H1 (cell line): Measurements from ENCODE around the gene ESRP2. TPM values are rescaled to one million over a fixed set of nuclear protein-coding genes. Genes with fewer than 3 reads are reported as not detected.

Experiments
- CTCF ChIA-PET: fragments of 300-600 bp; sonication (Branson Sonifier 250); formaldehyde crosslinking; loops from one replicate; lab custom pipeline; 2021; ENCODE audit not compliant: partially characterized antibody; lab: Charles Lee
- POLR2A ChIA-PET: fragments of 300-600 bp; sonication (Branson Sonifier 250); formaldehyde crosslinking; loops from one replicate; lab custom pipeline; 2021; ENCODE audit warnings: inconsistent platforms; ENCODE audit not compliant: partially characterized antibody; lab: Charles Lee
- DNase-seq, 2 experiments: peaks; one replicate each; pipeline versions ENCODE4 v3.0.0 to v3.0.0-alpha.2; 2010 to 2022; ENCODE audit warnings: low spot score in 2 of 2, low read depth in 1 of 2, mixed read lengths in 1 of 2
- FAIRE-seq: peaks from 2 replicates; lab custom pipeline; 2011; peaks lifted over from hg19 to GRCh38; lab: Jason Lieb, UNC
- H2AFZ ChIP-seq: 2 replicates; pipeline ENCODE4 v1.8.1; 2012; ENCODE audit warnings: low read length, inconsistent platforms
- H2AK5ac ChIP-seq: 2 replicates; pipeline ENCODE4 v1.6.1; 2013; ENCODE audit warnings: low read depth, low read length
- H2BK120ac ChIP-seq: replicated peaks from 2 replicates; pipeline ENCODE3; 2013; ENCODE audit warnings: low read depth, low read length, inconsistent platforms
- H2BK12ac ChIP-seq: 2 replicates; pipeline ENCODE4 v1.6.1; 2013; ENCODE audit warnings: low read depth, low read length
- H2BK15ac ChIP-seq: 2 replicates; pipeline ENCODE4 v1.6.1; 2013; ENCODE audit warnings: low read length
- H2BK20ac ChIP-seq: 2 replicates; pipeline ENCODE4 v1.6.1; 2013; ENCODE audit warnings: low read length
- H2BK5ac ChIP-seq: 2 replicates; pipeline ENCODE4 v1.6.1; 2013; ENCODE audit warnings: low read depth, low read length
- H3K14ac ChIP-seq: 2 replicates; pipeline ENCODE4 v1.6.1; 2013; ENCODE audit warnings: inconsistent platforms; ENCODE audit not compliant: insufficient read length
- H3K18ac ChIP-seq: 2 replicates; pipeline ENCODE4 v1.6.1; 2013; ENCODE audit warnings: low read length; ENCODE audit errors: extremely low read depth
- H3K23ac ChIP-seq: 2 replicates; pipeline ENCODE4 v1.6.1; 2013; ENCODE audit warnings: inconsistent platforms; ENCODE audit not compliant: insufficient read length
- H3K23me2 ChIP-seq: 2 replicates; pipeline ENCODE4 v1.6.1; 2013; ENCODE audit warnings: low read depth, low read length
- H3K27ac ChIP-seq: 2 replicates; pipeline ENCODE4 v1.6.1; 2011; ENCODE audit warnings: low read depth, low read length, inconsistent platforms
- H3K27me3 ChIP-seq, 4 experiments: replicated peaks in 1 of 4; 1 replicate in 1 of 4; 2 replicates in 3 of 4; pipeline versions ENCODE4 v1.6.1 to v1.8.1; 2011 to 2013; ENCODE audit warnings: low read length in 3 of 4, mild to moderate bottlenecking in 3 of 4, inconsistent platforms in 2 of 4, mixed read lengths in 2 of 4, moderate library complexity in 1 of 4; ENCODE audit not compliant: control insufficient read depth in 3 of 4, insufficient read depth in 3 of 4; ENCODE audit errors: extremely low read depth in 1 of 4
- H3K36me3 ChIP-seq, 4 experiments: 2 replicates each; pipeline versions ENCODE4 v1.6.1 to v1.8.1; 2011 to 2013; ENCODE audit warnings: mild to moderate bottlenecking in 4 of 4, low read length in 3 of 4, moderate library complexity in 2 of 4, control low read depth in 1 of 4, inconsistent platforms in 1 of 4; ENCODE audit not compliant: insufficient read depth in 4 of 4, control insufficient read depth in 2 of 4
- H3K4ac ChIP-seq: replicated peaks from 2 replicates; pipeline ENCODE3; 2013; ENCODE audit warnings: low read length, low read depth, mixed read lengths, inconsistent platforms; ENCODE audit not compliant: insufficient read length
- H3K4me1 ChIP-seq, 4 experiments: replicated peaks in 1 of 4; 1 replicate in 1 of 4; 2 replicates in 3 of 4; pipeline versions ENCODE4 v1.6.1 to v1.8.1; 2011 to 2013; ENCODE audit warnings: low read length in 3 of 4, inconsistent platforms in 2 of 4, mixed read lengths in 1 of 4; ENCODE audit not compliant: insufficient read depth in 4 of 4, control insufficient read depth in 3 of 4
- H3K4me2 ChIP-seq, 2 experiments: 2 replicates each; pipeline versions ENCODE4 v1.6.1 to v1.8.1; 2011 to 2013; ENCODE audit warnings: low read depth in 2 of 2, low read length in 2 of 2, control low read depth in 1 of 2, inconsistent platforms in 1 of 2, mild to moderate bottlenecking in 1 of 2; ENCODE audit not compliant: insufficient read depth in 1 of 2
- H3K4me3 ChIP-seq, 4 experiments: fragments of 200-600, 300-600 bp in 1 of 4; sonication (generic), shearing (Covaris generic), sonication (Bioruptor Twin) in 1 of 4; 2 replicates each; pipeline versions ENCODE4 v1.5.1 to v1.8.1; 2011 to 2016; ENCODE audit warnings: low read length in 4 of 4, low read depth in 3 of 4, control low read depth in 2 of 4, inconsistent platforms in 2 of 4, mild to moderate bottlenecking in 2 of 4, mixed read lengths in 1 of 4, moderate library complexity in 1 of 4; ENCODE audit not compliant: insufficient read depth in 2 of 4; ENCODE audit errors: extremely low read depth in 1 of 4
- H3K56ac ChIP-seq: replicated peaks from 2 replicates; pipeline ENCODE3; 2013; ENCODE audit warnings: low read depth, mild to moderate bottlenecking, mixed read lengths, low read length, inconsistent platforms; ENCODE audit not compliant: insufficient read length
- H3K79me1 ChIP-seq: 2 replicates; pipeline ENCODE4 v1.6.1; 2013; ENCODE audit warnings: low read depth, low read length, control low read depth
- H3K79me2 ChIP-seq, 2 experiments: 2 replicates each; pipeline versions ENCODE4 v1.6.1 to v1.8.1; 2012 to 2013; ENCODE audit warnings: low read length in 2 of 2, mild to moderate bottlenecking in 2 of 2, inconsistent platforms in 1 of 2; ENCODE audit not compliant: insufficient read depth in 2 of 2, control insufficient read depth in 1 of 2
- H3K9ac ChIP-seq, 4 experiments: replicated peaks in 1 of 4; 1 replicate in 1 of 4; 2 replicates in 3 of 4; pipeline versions ENCODE4 v1.6.1 to v1.8.1; 2011 to 2013; ENCODE audit warnings: low read depth in 3 of 4, low read length in 3 of 4, control low read depth in 2 of 4, mild to moderate bottlenecking in 2 of 4, moderate library complexity in 2 of 4, inconsistent platforms in 1 of 4; ENCODE audit errors: extremely low read depth in 1 of 4
- H3K9me3 ChIP-seq, 2 experiments: 2 replicates each; pipeline versions ENCODE4 v1.6.1 to v1.8.1; 2012 to 2013; ENCODE audit warnings: mild to moderate bottlenecking in 2 of 2, moderate library complexity in 2 of 2, control low read depth in 1 of 2, inconsistent platforms in 1 of 2, low read depth in 1 of 2, low read length in 1 of 2, mixed read lengths in 1 of 2; ENCODE audit not compliant: insufficient read depth in 2 of 2
- H4K20me1 ChIP-seq, 2 experiments: replicated peaks in 1 of 2; 2 replicates each; pipeline versions ENCODE3 to v1.8.1; 2011 to 2013; ENCODE audit warnings: inconsistent platforms in 2 of 2, low read length in 2 of 2, mild to moderate bottlenecking in 1 of 2; ENCODE audit not compliant: insufficient read depth in 2 of 2, control insufficient read depth in 1 of 2
- H4K5ac ChIP-seq: 2 replicates; pipeline ENCODE4 v1.6.1; 2013; ENCODE audit warnings: low read length, low read depth, mixed read lengths, inconsistent platforms; ENCODE audit not compliant: insufficient read length
- H4K8ac ChIP-seq: 2 replicates; pipeline ENCODE4 v1.8.0; 2013; ENCODE audit warnings: mild to moderate bottlenecking, moderate library complexity, low read length, inconsistent platforms; ENCODE audit not compliant: insufficient read depth; ENCODE audit errors: extremely low read depth
- H4K91ac ChIP-seq: replicated peaks from 2 replicates; pipeline ENCODE3; 2013; ENCODE audit warnings: low read length, mixed read lengths, inconsistent platforms; ENCODE audit not compliant: insufficient read length
- EGR1 ChIP-seq: IDR thresholded peaks from 2 replicates; pipeline ENCODE4 v1.6.1; 2011; ENCODE audit warnings: low read depth, low read length, borderline replicate concordance
- HDAC2 ChIP-seq, 2 experiments: fragments of 300-600 bp in 1 of 2; sonication (generic) in 1 of 2; IDR thresholded peaks; 2 replicates each; pipeline ENCODE4 v1.6.1; 2011 to 2012; ENCODE audit warnings: low read depth in 2 of 2, low read length in 2 of 2, mild to moderate bottlenecking in 2 of 2, moderate library complexity in 2 of 2, borderline replicate concordance in 1 of 2, inconsistent platforms in 1 of 2
- JUN ChIP-seq: IDR thresholded peaks from 2 replicates; pipeline ENCODE4 v1.6.1; 2011; ENCODE audit warnings: low read depth, mild to moderate bottlenecking, improper control_type of control experiment, low read length
- POLR2A ChIP-seq, 2 experiments: IDR thresholded peaks; 1 replicate in 1 of 2; 2 replicates in 1 of 2; pipeline ENCODE4 v1.6.1; 2011; ENCODE audit warnings: low read depth in 2 of 2, low read length in 2 of 2, mild to moderate bottlenecking in 2 of 2; ENCODE audit errors: control extremely low read depth in 1 of 2
- RAD21 ChIP-seq, 2 experiments: IDR thresholded peaks in 1 of 2; conservative IDR thresholded peaks in 1 of 2; 2 replicates each; pipeline ENCODE4 v1.6.1; 2011; ENCODE audit warnings: low read depth in 2 of 2, low read length in 2 of 2, improper control_type of control experiment in 1 of 2, inconsistent platforms in 1 of 2, mild to moderate bottlenecking in 1 of 2, moderate library complexity in 1 of 2
- RXRA ChIP-seq: IDR thresholded peaks from 2 replicates; pipeline ENCODE4 v1.6.1; 2011; ENCODE audit warnings: low read depth, mild to moderate bottlenecking, low read length, moderate library complexity; ENCODE audit not compliant: insufficient read depth
- SP1 ChIP-seq: IDR thresholded peaks from 2 replicates; pipeline ENCODE4 v1.6.1; 2011; ENCODE audit warnings: low read depth, low read length
- SRF ChIP-seq: IDR thresholded peaks from 2 replicates; pipeline ENCODE4 v1.6.1; 2011; ENCODE audit warnings: mild to moderate bottlenecking, low read depth, low read length, moderate library complexity
- WGBS, 2 experiments: shearing (Covaris generic) in 1 of 2; methylation state at CpG; one replicate each; pipeline versions ENCODE4 v1.1.6 to v1.1.7; 2013 to 2015; ENCODE audit warnings: low lambda C conversion rate in 2 of 2, mixed read lengths in 2 of 2, inconsistent platforms in 1 of 2, low coverage in 1 of 2, missing lambda C conversion rate in 1 of 2; ENCODE audit not compliant: insufficient replicate concordance in 2 of 2, insufficient coverage in 1 of 2, insufficient read length in 1 of 2; ENCODE audit errors: extremely low coverage in 1 of 2, missing lambda C conversion rate in 1 of 2; 5-methylcytosine and 5-hydroxymethylcytosine counted together
- polyA plus RNA-seq, 7 experiments: library from polyadenylated mRNA; depleted of rRNA in 3 of 7; stranded (reverse) in 5 of 7; unstranded in 2 of 7; fragments of >200 nt in 5 of 7; fragments of 200-250 nt in 2 of 7; gene quantifications; 1 replicate in 5 of 7; 2 replicates in 1 of 7; 4 replicates in 1 of 7; pipeline versions ENCODE4 v1.2.1 to v1.2.3, GENCODE V29; 2011 to 2013; ENCODE audit warnings: missing spikeins in 2 of 7, mixed read lengths in 2 of 7
- total RNA-seq: library from RNA; stranded (reverse); fragmentation: NEBNext Ultra II Directional; extraction: Animal tissue kit (Norgen Biotek cat#: 25700); gene quantifications from 2 replicates; pipeline ENCODE4 v1.2.1, GENCODE V29; 2021
- TF ChIP-seq, protein P1 (sequence below), 3 experiments: IDR thresholded peaks; 1 replicate in 2 of 3; 2 replicates in 1 of 3; pipeline versions ENCODE4 v1.5.1 to v1.6.1; 2011; ENCODE audit warnings: low read length in 3 of 3, mild to moderate bottlenecking in 3 of 3, inconsistent platforms in 2 of 3, low read depth in 1 of 3, moderate library complexity in 1 of 3; ENCODE audit not compliant: insufficient read depth in 1 of 3; ENCODE audit errors: control extremely low read depth in 1 of 3

Gene ESRP2
- total and polyA plus RNA-seq, 2 of the 8 experiments (the other 6 are each of a cell fraction or from before 2014, with no cell fraction given) = 35.1 to 45.8 TPM

DNA sequence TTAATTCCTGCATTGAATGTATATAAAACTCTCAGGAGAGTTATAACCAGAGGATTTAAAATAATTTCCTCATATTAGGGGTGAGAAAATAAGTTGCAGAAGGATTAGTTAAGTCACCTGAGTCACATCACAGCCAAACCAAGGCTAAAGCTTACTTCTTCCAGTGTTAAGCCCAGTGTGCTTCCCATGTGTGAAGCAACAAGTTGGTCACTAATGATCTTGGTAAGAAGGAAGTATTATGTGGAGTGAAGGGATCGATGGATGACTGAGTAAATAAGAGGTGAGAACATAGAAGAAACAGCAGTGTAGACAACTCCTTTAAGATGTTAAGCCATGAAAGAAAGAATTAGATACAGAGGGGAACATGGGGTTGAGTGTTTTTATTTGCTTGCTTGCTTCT is 20.6 kb downstream of the ESRP2 start:
- Histone ChIP-seq H3K56ac (no peak overlapping the region), H3K14ac (no peak overlapping the region), H3K79me1 (no peaks in the 10 kb centered on the region), H4K5ac (no peak overlapping the region), H3K23ac (no peak overlapping the region), H2BK20ac (no peak overlapping the region), H2BK5ac (no peak overlapping the region), H3K36me3 (no peaks in the 10 kb centered on the region; a peak in 1 of 8 replicates), H2AK5ac (no peak overlapping the region), H2BK15ac (no peak overlapping the region), H3K27ac (no peak overlapping the region), H2BK12ac (no peak overlapping the region), H3K4ac (no peak overlapping the region), H4K20me1 (no peaks in the 10 kb centered on the region), H3K23me2 (no peaks in the 10 kb centered on the region), H2AFZ (no peak overlapping the region), H3K4me1 (no peaks in the 10 kb centered on the region), H2BK120ac (no peak overlapping the region), H3K4me2 (no peak overlapping the region), H3K79me2 (no peaks in the 10 kb centered on the region), H3K9ac (no peak overlapping the region), H3K9me3 (no peaks in the 10 kb centered on the region), H3K4me3 (no peak overlapping the region)
- POLR2A ChIA-PET = interaction anchor here (1.0 kb wide), 1 partner anchor 15 kb away, joined by 3 read pairs; no protein-coding TSS in a partner anchor
- CTCF ChIA-PET = interaction anchor here (0.5 kb wide), 1 partner anchor 101 kb away, joined by 3 read pairs; no protein-coding TSS in a partner anchor
- 93 to 100% methylated on average over 1 of the region's 1 CpG for WGBS, 2 experiments
- DNase-seq = no peak
- no peak for FAIRE-seq
- TF ChIP-seq RAD21 (IDR thresholded peaks at IDR 0.05 in 1 of 2, conservative IDR thresholded peaks at IDR 0.05 in 1 of 2; ENCODE audit: low read depth in 2 of 2, low read length in 2 of 2) (no peak), SP1 (no peak), POLR2A (IDR thresholded peaks at IDR 0.05; ENCODE audit: control extremely low read depth in 1 of 2, low read depth in 2 of 2, low read length in 2 of 2) (no peak), RXRA (no peak), SRF (no peak), JUN (no peak), EGR1 (no peak), HDAC2 (IDR thresholded peaks at IDR 0.05; ENCODE audit: borderline replicate concordance in 1 of 2, low read depth in 2 of 2, low read length in 2 of 2) (no peak)
- TF ChIP-seq, protein P1, sequence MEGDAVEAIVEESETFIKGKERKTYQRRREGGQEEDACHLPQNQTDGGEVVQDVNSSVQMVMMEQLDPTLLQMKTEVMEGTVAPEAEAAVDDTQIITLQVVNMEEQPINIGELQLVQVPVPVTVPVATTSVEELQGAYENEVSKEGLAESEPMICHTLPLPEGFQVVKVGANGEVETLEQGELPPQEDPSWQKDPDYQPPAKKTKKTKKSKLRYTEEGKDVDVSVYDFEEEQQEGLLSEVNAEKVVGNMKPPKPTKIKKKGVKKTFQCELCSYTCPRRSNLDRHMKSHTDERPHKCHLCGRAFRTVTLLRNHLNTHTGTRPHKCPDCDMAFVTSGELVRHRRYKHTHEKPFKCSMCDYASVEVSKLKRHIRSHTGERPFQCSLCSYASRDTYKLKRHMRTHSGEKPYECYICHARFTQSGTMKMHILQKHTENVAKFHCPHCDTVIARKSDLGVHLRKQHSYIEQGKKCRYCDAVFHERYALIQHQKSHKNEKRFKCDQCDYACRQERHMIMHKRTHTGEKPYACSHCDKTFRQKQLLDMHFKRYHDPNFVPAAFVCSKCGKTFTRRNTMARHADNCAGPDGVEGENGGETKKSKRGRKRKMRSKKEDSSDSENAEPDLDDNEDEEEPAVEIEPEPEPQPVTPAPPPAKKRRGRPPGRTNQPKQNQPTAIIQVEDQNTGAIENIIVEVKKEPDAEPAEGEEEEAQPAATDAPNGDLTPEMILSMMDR (IDR thresholded peaks at IDR 0.05; ENCODE audit: control extremely low read depth in 1 of 3, insufficient read depth in 1 of 3, low read depth in 1 of 3, low read length in 3 of 3) = no peak
- TF ChIP-seq, all 59 proteins: peak for 0
- no peaks in the 10 kb centered on the region for H3K27me3 ChIP-seq
- no peak overlapping the region for H4K8ac ChIP-seq
- no peak overlapping the region for H3K18ac ChIP-seq
- no peak overlapping the region for H4K91ac ChIP-seq
